BJ (cell line): ENCODE data around the gene HCFC1. TPM values are rescaled to one million over a fixed set of nuclear protein-coding genes. Genes with fewer than 3 reads are reported as not detected.

Experiments
- CTCF ChIA-PET: fragments of 350-600 bp; formaldehyde crosslinking; extraction: SDS; loops from one replicate; lab custom pipeline; 2021; ENCODE audit warnings: antibody characterized with exemption, inconsistent platforms; lab: Yijun Ruan, JAX
- POLR2A ChIA-PET: fragments of 300-600 bp; sonication (Branson Sonifier 250); formaldehyde crosslinking; extraction: SDS; loops from one replicate; lab custom pipeline; 2021; ENCODE audit warnings: antibody characterized with exemption; lab: Charles Lee
- DNase-seq: peaks from one replicate; pipeline ENCODE4 v3.0.0-alpha.2; 2011; ENCODE audit warnings: low read depth
- H3K27me3 ChIP-seq: 2 replicates; pipeline ENCODE4 v1.6.0; 2011; ENCODE audit warnings: low read length; ENCODE audit not compliant: control insufficient read depth, insufficient read depth
- H3K36me3 ChIP-seq: 2 replicates; pipeline ENCODE4 v1.5.1; 2011; ENCODE audit warnings: low read length; ENCODE audit not compliant: control insufficient read depth, insufficient read depth
- H3K4me3 ChIP-seq: 2 replicates; pipeline ENCODE4 v1.5.1; 2011; ENCODE audit warnings: low read depth, mild to moderate bottlenecking, control low read depth, low read length
- polyA plus RNA-seq: library from polyadenylated mRNA; depleted of rRNA; stranded (reverse); fragments of >200 nt; gene quantifications from 2 replicates; pipeline ENCODE4 v1.2.3, GENCODE V29; 2011
- TF ChIP-seq, protein P1 (sequence below): IDR thresholded peaks from 2 replicates; pipeline ENCODE4 v1.5.1; 2011; ENCODE audit warnings: low read depth, mild to moderate bottlenecking, control low read depth, inconsistent platforms, low read length, moderate library complexity; ENCODE audit not compliant: insufficient read depth

Gene HCFC1
- polyA plus RNA-seq, 1 experiment = 3.3 TPM

DNA sequence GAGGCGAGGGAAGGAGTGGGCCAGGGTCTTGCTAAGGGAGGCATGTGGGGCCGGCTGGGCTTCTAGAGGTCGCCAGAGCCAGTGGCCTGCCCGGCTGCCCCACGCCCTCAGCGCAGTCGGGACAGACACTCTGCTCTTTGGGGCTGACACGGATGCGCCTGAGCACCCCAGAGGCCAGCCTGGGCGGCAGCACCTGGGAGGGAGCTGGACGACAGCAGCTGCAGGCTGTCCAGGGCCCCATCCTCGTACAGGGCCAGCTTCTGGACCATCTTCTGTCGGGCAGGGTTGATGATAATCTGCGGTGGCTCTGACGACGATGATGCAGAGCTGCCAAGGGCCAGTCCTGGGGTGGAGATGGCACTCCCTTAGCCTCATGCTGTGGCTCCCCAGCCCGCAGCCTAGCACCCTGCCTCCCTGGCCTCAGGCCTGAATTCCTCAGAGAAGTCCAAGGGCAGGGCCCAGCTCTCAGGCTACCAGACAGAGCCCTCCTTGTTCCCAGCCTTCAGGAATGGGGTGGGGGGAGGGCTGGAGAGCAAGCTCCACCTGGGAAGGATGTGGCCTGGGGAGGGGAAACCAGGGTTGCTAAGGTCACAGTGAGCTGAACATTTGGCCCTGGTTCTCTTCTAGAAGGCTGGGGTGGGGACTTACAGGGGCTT lies 40.8 kb upstream of the HCFC1 start:
- no peak for DNase-seq
- Histone ChIP-seq H3K27me3 (no peaks in the 10 kb centered on the region), H3K4me3 (no peak overlapping the region), H3K36me3 (peaks cover 11% of the 10 kb centered on the region)
- TF ChIP-seq, protein P1, sequence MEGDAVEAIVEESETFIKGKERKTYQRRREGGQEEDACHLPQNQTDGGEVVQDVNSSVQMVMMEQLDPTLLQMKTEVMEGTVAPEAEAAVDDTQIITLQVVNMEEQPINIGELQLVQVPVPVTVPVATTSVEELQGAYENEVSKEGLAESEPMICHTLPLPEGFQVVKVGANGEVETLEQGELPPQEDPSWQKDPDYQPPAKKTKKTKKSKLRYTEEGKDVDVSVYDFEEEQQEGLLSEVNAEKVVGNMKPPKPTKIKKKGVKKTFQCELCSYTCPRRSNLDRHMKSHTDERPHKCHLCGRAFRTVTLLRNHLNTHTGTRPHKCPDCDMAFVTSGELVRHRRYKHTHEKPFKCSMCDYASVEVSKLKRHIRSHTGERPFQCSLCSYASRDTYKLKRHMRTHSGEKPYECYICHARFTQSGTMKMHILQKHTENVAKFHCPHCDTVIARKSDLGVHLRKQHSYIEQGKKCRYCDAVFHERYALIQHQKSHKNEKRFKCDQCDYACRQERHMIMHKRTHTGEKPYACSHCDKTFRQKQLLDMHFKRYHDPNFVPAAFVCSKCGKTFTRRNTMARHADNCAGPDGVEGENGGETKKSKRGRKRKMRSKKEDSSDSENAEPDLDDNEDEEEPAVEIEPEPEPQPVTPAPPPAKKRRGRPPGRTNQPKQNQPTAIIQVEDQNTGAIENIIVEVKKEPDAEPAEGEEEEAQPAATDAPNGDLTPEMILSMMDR = no peak
- CTCF ChIA-PET = interaction anchor here (0.7 to 3.1 kb wide), 14 partner anchors 12 to 127 kb away, joined by 3 to 13 read pairs (median 6); no protein-coding TSS in a partner anchor
- POLR2A ChIA-PET = interaction anchor here (0.7 kb wide), 1 partner anchor 13 kb away, joined by 7 read pairs; no protein-coding TSS in a partner anchor

DNA sequence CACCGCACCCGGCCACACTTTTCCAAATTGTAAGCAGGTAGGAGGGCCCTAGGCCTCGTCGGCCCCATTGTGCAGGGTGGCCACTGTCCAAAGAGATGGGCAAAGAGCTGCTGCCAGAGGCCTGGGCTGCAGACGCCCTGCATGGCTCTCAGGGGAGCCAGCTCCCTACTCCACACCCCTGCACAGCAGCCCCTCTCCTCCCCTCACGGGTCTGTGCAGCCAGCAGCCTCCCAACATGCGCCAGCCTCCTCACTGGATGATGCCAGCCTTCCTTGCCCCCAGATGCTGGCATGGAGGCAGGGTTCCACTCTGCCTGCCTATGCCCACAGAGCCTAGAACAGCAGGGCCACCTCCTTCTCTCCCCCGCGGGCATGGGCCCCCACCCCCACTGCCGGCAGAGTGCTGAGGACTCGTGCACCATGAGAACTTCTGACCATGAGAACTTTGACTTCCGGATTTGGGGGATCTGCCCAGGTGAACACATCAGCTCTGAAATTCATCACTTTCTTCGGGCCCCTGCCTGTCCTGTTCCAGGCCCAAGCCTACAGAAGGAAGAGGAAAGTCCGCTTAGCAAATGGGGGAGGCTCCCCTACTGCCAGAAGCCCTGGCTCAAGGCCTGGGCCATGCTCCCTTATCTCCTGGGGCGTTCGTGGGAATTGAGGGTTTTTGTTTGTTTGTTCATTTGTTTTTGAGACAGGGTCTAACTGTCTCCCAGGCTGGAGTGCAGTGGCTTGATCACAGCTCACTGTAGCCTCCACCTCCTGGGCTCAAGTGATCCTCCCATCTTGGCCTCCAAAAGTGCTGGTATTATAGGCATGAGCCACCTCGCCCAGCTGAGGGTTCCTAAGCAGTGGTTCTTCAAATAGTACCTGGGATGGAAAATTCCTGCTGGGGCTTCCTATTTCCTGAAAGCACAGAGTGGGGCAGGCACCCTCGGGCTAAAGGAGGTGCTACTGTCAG lies 40.0 kb upstream of the HCFC1 start:
- no peaks in the 10 kb centered on the region for H3K27me3 ChIP-seq
- TF ChIP-seq, protein P1 = no peak
- DNase-seq = no peak
- CTCF ChIA-PET = interaction anchor here (1.4 to 3.1 kb wide), 4 partner anchors 11 to 128 kb away, joined by 5 to 13 read pairs (median 10); no protein-coding TSS in a partner anchor
- no peak overlapping the region for H3K4me3 ChIP-seq
- POLR2A ChIA-PET = no interaction called here
- H3K36me3 ChIP-seq = peaks cover 11% of the 10 kb centered on the region

DNA sequence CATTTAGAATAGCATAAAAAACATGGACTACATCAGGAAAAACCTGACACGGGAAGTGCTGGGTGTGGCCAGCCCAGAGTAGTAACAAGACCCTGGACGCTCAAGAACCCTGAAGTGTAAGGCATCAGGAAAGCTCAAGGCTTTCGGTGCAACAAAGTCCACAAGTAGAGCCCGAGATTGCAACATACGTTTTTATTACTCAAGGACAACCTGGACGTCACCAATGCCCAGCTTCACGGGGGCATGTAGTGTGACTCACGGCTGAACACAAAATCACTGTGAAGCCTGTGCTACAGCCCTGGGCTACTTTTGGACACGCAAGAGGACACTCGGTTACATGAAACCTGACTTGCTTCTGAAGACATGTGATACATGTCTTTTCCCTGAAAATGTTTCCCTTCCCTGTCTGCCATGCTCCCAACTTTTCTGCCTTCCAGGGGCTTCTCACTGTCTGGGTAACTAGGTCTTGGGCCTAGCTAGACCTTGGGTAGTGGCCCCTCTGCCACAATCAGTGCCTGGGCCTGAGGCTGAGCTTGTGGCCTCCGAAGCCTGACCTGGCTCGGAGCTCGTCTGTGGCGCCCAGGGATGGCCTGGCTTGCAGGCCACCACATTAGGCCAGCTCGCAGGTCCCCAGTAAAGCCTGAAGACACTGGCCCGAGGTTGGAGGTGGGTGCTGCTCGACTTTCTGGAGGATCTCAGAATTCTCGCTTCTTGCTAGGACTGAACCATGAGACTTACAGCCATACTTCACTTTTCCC lies 38.9 kb upstream of the HCFC1 start:
- Histone ChIP-seq H3K4me3 (no peak overlapping the region), H3K36me3 (peaks cover 6% of the 10 kb centered on the region), H3K27me3 (no peaks in the 10 kb centered on the region)
- ChIA-PET POLR2A (no interaction called here), CTCF (no interaction called here)
- TF ChIP-seq, protein P1 = no peak
- no peak for DNase-seq

DNA sequence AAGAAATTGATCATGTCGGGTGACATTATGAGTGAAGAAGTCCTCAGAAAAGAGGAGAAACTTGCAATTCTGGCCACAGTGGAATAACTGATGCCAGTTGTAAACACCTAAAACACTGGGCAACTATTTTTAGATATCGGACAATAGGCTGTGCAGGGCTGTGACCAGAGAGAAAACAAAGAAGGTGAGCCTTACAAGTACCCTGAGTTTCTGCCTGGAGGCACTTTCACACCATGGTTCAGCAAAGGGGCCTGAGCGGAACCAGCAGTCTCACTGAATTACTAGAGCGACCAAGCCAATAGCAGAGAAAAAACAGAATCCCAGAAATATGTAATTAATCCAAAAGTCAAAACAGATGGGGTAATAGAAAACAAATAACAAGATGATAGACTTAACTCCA lies 36.9 kb upstream of the HCFC1 start:
- Histone ChIP-seq H3K4me3 (no peak overlapping the region), H3K27me3 (no peaks in the 10 kb centered on the region), H3K36me3 (peaks cover 6% of the 10 kb centered on the region; the same call in 1 of the 2 replicates)
- ChIA-PET POLR2A (no interaction called here), CTCF (no interaction called here)
- DNase-seq = no peak
- TF ChIP-seq, protein P1 = no peak
